HUES6 (cell line): ENCODE results near the gene PMCH.
A peak's percentile ranks its signal among the peaks of the same experiment; 100 is the strongest.
"Not testable (repeated sequence)": the region's sequence is repeated elsewhere in the genome, so short reads cannot be mapped to it uniquely, and the experiment has no call there.

Experiments used
- H3K27ac ChIP-seq: 2 replicates; pipeline ENCODE4 v1.7.0; 2013; ENCODE audit warnings: low read depth, mild to moderate bottlenecking, low read length, inconsistent platforms
- H3K27me3 ChIP-seq: 2 replicates; pipeline ENCODE4 v1.6.1; 2013; ENCODE audit warnings: low read length; ENCODE audit not compliant: control insufficient read depth, insufficient read depth
- H3K36me3 ChIP-seq: 2 replicates; pipeline ENCODE4 v1.6.1; 2013; ENCODE audit warnings: low read length; ENCODE audit not compliant: control insufficient read depth, insufficient read depth
- H3K4me1 ChIP-seq: 2 replicates; pipeline ENCODE4 v1.6.1; 2013; ENCODE audit warnings: low read length; ENCODE audit not compliant: control insufficient read depth, insufficient read depth
- H3K4me3 ChIP-seq: 2 replicates; pipeline ENCODE4 v1.5.1; 2013; ENCODE audit warnings: low read depth, low read length
- H3K9ac ChIP-seq: one replicate; pipeline ENCODE4 v1.6.1; 2013; ENCODE audit warnings: mild to moderate bottlenecking, low read length
- H3K9me3 ChIP-seq: 2 replicates; pipeline ENCODE4 v1.6.1; 2013; ENCODE audit warnings: low read depth, low read length; ENCODE audit not compliant: control insufficient read depth, insufficient read depth

The PMCH gene

GRCh38 chr12:102195826-102196225 lies 1.8 kb downstream of the PMCH start:
- H3K27me3 ChIP-seq = no peaks in the 10 kb centered on the region
- no peak overlapping the region for H3K9ac ChIP-seq
- peaks cover 8% of the 10 kb centered on the region; the same call in 1 of the 2 replicates for H3K36me3 ChIP-seq
- no peak overlapping the region for H3K4me3 ChIP-seq
- H3K27ac ChIP-seq = no peak overlapping the region
- no peaks in the 10 kb centered on the region for H3K9me3 ChIP-seq
- no peaks in the 10 kb centered on the region for H3K4me1 ChIP-seq

- Histone ChIP-seq H3K9ac (no peak overlapping the region), H3K4me1 (no peaks in the 10 kb centered on the region), H3K27me3 (no peaks in the 10 kb centered on the region), H3K27ac (no peak overlapping the region), H3K4me3 (no peak overlapping the region), H3K9me3 (no peaks in the 10 kb centered on the region), H3K36me3 (0 out of 2 replicates have a peak, but pooled peaks cover 2% of the 10 kb centered on the region)
Measured at GRCh38 chr12:102182635-102183034, 15.0 kb downstream of the PMCH start.

- Histone ChIP-seq H3K27ac (no peak overlapping the region), H3K36me3 (peaks cover 15% of the 10 kb centered on the region), H3K27me3 (no peaks in the 10 kb centered on the region)
Measured at GRCh38 chr12:102174761-102175160, 22.9 kb downstream of the PMCH start.

GRCh38 chr12:102174117-102174516 lies 23.5 kb downstream of the PMCH start:
- Histone ChIP-seq H3K9ac (no peak overlapping the region), H3K4me1 (no peaks in the 10 kb centered on the region), H3K36me3 (peaks cover 15% of the 10 kb centered on the region), H3K9me3 (no peaks in the 10 kb centered on the region), H3K4me3 (no peak overlapping the region), H3K27me3 (no peaks in the 10 kb centered on the region), H3K27ac (no peak overlapping the region)

More at GRCh38 chr12:102174761-102175160, 22.9 kb downstream of the PMCH start:
- Histone ChIP-seq H3K4me3 (no peak overlapping the region), H3K4me1 (no peaks in the 10 kb centered on the region), H3K9ac (no peak overlapping the region), H3K9me3 (no peaks in the 10 kb centered on the region)

- no peak overlapping the region for H3K4me3 ChIP-seq
- H3K27ac ChIP-seq = no peak overlapping the region
- no peaks in the 10 kb centered on the region for H3K27me3 ChIP-seq
- H3K4me1 ChIP-seq = no peaks in the 10 kb centered on the region
- H3K9ac ChIP-seq = no peak overlapping the region
- peaks cover 11% of the 10 kb centered on the region for H3K36me3 ChIP-seq
- H3K9me3 ChIP-seq = no peaks in the 10 kb centered on the region
Measured at GRCh38 chr12:102172436-102172835, 25.2 kb downstream of the PMCH start.

- H3K27me3 ChIP-seq = no peaks in the 10 kb centered on the region
- peaks cover 11% of the 10 kb centered on the region for H3K36me3 ChIP-seq
- H3K9ac ChIP-seq = no peak overlapping the region
- no peak overlapping the region for H3K4me3 ChIP-seq
- H3K27ac ChIP-seq = no peak overlapping the region
- H3K9me3 ChIP-seq = no peaks in the 10 kb centered on the region
- no peaks in the 10 kb centered on the region for H3K4me1 ChIP-seq
Measured at GRCh38 chr12:102171951-102172350, 25.7 kb downstream of the PMCH start.

GRCh38 chr12:102169922-102170621 lies 27.6 kb downstream of the PMCH start:
- H3K9me3 ChIP-seq = no peaks in the 10 kb centered on the region
- H3K4me1 ChIP-seq = no peaks in the 10 kb centered on the region
- H3K36me3 ChIP-seq = peaks cover 11% of the 10 kb centered on the region
- no peaks in the 10 kb centered on the region for H3K27me3 ChIP-seq
- H3K4me3 ChIP-seq = no peak overlapping the region
- no peak overlapping the region for H3K27ac ChIP-seq
- H3K9ac ChIP-seq = no peak overlapping the region

GRCh38 chr12:102167821-102168604 lies 29.6 kb downstream of the PMCH start:
- Histone ChIP-seq H3K4me3 (no peak overlapping the region), H3K9me3 (no peaks in the 10 kb centered on the region), H3K27me3 (no peaks in the 10 kb centered on the region), H3K36me3 (peaks cover 11% of the 10 kb centered on the region), H3K4me1 (no peaks in the 10 kb centered on the region), H3K9ac (no peak overlapping the region), H3K27ac (no peak overlapping the region)

GRCh38 chr12:102163383-102163782 lies 34.2 kb downstream of the PMCH start:
- H3K9ac ChIP-seq = no peak overlapping the region
- H3K4me3 ChIP-seq = no peak overlapping the region
- H3K36me3 ChIP-seq = peaks cover 3% of the 10 kb centered on the region
- H3K27ac ChIP-seq = no peak overlapping the region
- H3K4me1 ChIP-seq = no peaks in the 10 kb centered on the region
- no peaks in the 10 kb centered on the region for H3K9me3 ChIP-seq
- no peaks in the 10 kb centered on the region for H3K27me3 ChIP-seq

GRCh38 chr12:102155206-102155605 lies 42.4 kb downstream of the PMCH start:
- not testable (repeated sequence) for H3K9me3 ChIP-seq, H3K4me3 ChIP-seq, H3K9ac ChIP-seq, H3K27me3 ChIP-seq
- peaks cover 11% of the 10 kb centered on the region for H3K4me1 ChIP-seq
- H3K27ac ChIP-seq = peak overlapping the region; percentile 56; the same call in 1 of the 2 replicates
- H3K36me3 ChIP-seq = peaks cover 31% of the 10 kb centered on the region

GRCh38 chr12:102147062-102147587 lies 50.5 kb downstream of the PMCH start:
- H3K27ac ChIP-seq, H3K4me3 ChIP-seq, H3K4me1 ChIP-seq, H3K9me3 ChIP-seq, H3K9ac ChIP-seq, H3K27me3 ChIP-seq: not testable (repeated sequence)
- peaks cover 27% of the 10 kb centered on the region for H3K36me3 ChIP-seq
